Choroid plexus epithelial cell (primary cell): Measurements from ENCODE around the gene DKC1.
"Not testable (repeated sequence)": the region's sequence is repeated elsewhere in the genome, so short reads cannot be mapped to it uniquely, and the experiment has no call there.

Source experiments
- DNase-seq: peaks from one replicate; pipeline ENCODE4 v3.0.0-alpha.2; 2010; ENCODE audit warnings: low read depth
- H3K4me3 ChIP-seq: 2 replicates; pipeline ENCODE4 v1.5.1; 2011; ENCODE audit warnings: low read depth, mild to moderate bottlenecking, control low read depth, low read length, moderate library complexity
- CTCF ChIP-seq: conservative IDR thresholded peaks from 2 replicates; pipeline ENCODE4 v1.5.1; 2011; ENCODE audit warnings: low read depth, mild to moderate bottlenecking, control low read depth, inconsistent platforms, low read length, moderate library complexity

Gene DKC1

GRCh38 chrX:154806837-154807501 is 44.3 kb downstream of the DKC1 start:
- H3K4me3 ChIP-seq, result no peak overlapping the region
- DNase-seq, result no peak
- no peak for TF ChIP-seq CTCF

GRCh38 chrX:154809939-154810665 is 47.4 kb downstream of the DKC1 start:
- no peak overlapping the region for H3K4me3 ChIP-seq
- peak; percentile 25 for DNase-seq
- TF ChIP-seq CTCF, result no peak

DNA sequence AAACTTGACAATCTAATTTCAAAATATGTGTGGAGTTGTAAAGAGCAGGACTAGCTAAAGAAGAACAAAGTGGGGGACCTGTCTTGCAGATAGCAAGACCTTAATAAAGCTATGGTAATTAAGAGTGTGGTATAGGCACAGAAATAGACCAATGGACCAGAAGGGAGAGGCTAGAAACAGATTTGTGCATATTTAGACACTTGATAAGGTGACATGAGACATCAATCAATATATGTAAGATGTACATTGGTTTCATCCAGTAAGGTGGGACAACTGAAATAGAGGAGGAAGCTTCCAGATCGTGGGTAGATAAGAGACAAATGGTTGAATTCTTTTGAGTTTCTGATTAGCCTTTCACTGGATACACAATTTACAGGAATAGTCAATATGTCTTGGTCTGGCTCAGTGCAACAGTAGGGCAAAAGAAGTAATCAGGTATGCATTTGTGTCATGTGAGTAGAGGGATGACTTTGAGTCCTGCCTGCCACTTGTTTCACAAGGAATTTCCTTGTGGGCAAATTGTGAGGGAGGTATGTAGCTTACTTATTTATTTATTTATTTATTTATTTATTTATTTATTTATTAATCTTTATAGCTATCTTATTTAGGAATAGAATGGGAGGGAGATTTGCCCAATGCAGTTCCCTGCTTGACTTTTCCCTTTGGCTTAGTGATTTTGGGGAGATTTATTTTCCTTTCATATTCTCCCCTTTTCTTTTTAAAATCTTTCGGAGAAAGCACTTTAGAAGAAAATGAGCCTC is 49.9 kb downstream of the DKC1 start:
- no peak overlapping the region for H3K4me3 ChIP-seq
- TF ChIP-seq CTCF, result no peak
- DNase-seq, result no peak

GRCh38 chrX:154813801-154814200 is 51.1 kb downstream of the DKC1 start:
- no peak overlapping the region for H3K4me3 ChIP-seq
- DNase-seq, result no peak
- TF ChIP-seq CTCF, result no peak

DNA sequence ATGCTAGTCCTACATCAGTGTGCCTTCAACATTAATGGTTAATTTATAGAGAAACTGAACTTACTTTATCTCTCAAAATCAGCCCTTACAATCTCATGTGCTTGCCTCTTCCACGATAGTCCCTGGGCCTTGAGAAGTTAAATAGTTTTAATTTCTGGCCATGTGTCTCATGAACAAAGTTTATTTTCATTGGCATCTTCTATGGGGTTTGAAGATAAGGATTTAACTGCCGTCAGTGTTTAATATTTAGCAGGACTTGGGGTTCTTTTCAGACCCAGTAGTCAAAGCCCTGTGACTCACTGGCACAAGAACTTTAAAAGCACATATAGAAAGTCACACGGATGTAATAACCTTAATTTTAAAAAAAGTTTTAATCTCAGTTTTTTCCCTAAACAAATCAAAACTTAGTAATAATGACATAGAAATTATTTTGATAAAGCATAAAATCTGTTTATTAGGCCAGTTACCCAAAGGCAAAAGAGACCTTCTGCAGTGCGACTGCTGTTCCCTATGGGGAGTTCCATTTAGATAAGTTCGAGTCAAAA is 52.7 kb downstream of the DKC1 start:
- DNase-seq, result peak; percentile 81
- H3K4me3 ChIP-seq, result no peak overlapping the region
- no peak for TF ChIP-seq CTCF

DNA sequence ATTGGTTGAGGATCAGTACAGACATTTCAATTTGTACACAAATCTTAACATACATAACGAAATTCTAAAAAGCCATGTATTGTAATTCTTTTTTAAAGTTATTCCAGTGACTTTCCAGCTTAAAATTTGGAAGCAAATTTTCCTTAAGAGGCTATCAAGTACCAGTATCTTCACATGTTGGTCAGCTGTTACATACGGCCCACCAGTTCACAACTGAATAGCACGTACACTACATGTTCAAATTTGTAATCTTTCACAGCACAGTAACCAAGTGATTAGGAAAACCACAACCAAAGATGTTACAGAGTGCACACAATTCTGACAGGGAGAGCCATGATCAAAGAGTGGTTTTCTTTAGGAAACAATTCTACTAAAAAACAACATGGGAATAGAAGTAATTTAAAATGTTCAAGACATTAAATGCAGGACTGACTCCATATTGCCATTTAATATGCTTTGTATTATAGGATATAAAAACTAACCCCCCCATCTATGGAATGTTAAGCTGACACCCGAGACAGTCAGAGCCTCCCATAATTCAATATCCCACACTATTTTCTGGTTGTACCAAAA is 53.7 kb downstream of the DKC1 start:
- not testable (repeated sequence) for DNase-seq, H3K4me3 ChIP-seq

- not testable (repeated sequence) for DNase-seq, H3K4me3 ChIP-seq
Measured at GRCh38 chrX:154817048-154817618, 54.5 kb downstream of the DKC1 start.
